K562 (cell line): ENCODE results near the gene TIFAB. TPM values are rescaled to one million over a fixed set of nuclear protein-coding genes. Genes with fewer than 3 reads are reported as not detected.

Experiments
- BDP1 ChIP-seq: IDR thresholded peaks from 3 replicates; pipeline ENCODE4 v1.6.1; 2011; ENCODE audit not compliant: insufficient read length, insufficient read depth
- DEAF1 ChIP-seq: fragments of 450-650 bp; formaldehyde crosslinking; IDR thresholded peaks from 2 replicates; pipeline ENCODE4 v1.4.0; 2020; ENCODE audit warnings: mild to moderate bottlenecking, moderate library complexity
- ESRRB ChIP-seq: fragments of 250-450 bp; sonication (Bioruptor Pico); IDR thresholded peaks from 2 replicates; pipeline ENCODE4 v1.5.0; 2020; ENCODE audit warnings: mild to moderate bottlenecking, moderate library complexity, borderline replicate concordance
- GMEB1 ChIP-seq: fragments of 250-450 bp; sonication (Bioruptor Pico); IDR thresholded peaks from 2 replicates; pipeline ENCODE4 v1.4.0; 2020; ENCODE audit warnings: mild to moderate bottlenecking
- JUND ChIP-seq, 2 experiments: IDR thresholded peaks; 2 replicates in 1 of 2; 3 replicates in 1 of 2; pipeline ENCODE4 v1.6.1; 2011; ENCODE audit warnings: borderline replicate concordance in 2 of 2, low read depth in 2 of 2, low read length in 2 of 2, improper control_type of control experiment in 1 of 2, missing biosample characterization in 1 of 2, missing genetic modification characterization in 1 of 2, missing genetic modification reagents in 1 of 2
- MYNN ChIP-seq, 2 experiments: sonication (generic); formaldehyde crosslinking in 1 of 2; IDR thresholded peaks; 2 replicates each; pipeline versions ENCODE4 v1.5.0 to v1.6.1; 2016 to 2020; ENCODE audit warnings: antibody characterized with exemption in 1 of 2, missing genetic modification reagents in 1 of 2
- PTTG1 ChIP-seq: fragments of 450-650 bp; IDR thresholded peaks from 2 replicates; pipeline ENCODE4 v1.6.1; 2016; ENCODE audit warnings: low read depth, mild to moderate bottlenecking, missing genetic modification characterization, missing compliant biosample characterization
- RB1 ChIP-seq: fragments of 450-650 bp; IDR thresholded peaks from 2 replicates; pipeline ENCODE4 v1.6.1; 2017; ENCODE audit warnings: low read depth, mild to moderate bottlenecking
- SFPQ ChIP-seq: fragments of 200-400 bp; formaldehyde crosslinking; IDR thresholded peaks from 2 replicates; pipeline ENCODE4 v1.6.1; 2017; ENCODE audit warnings: mild to moderate bottlenecking, low read depth, low read length, moderate library complexity
- WHSC1 ChIP-seq: IDR thresholded peaks from one replicate; pipeline ENCODE4 v1.6.1; 2012; ENCODE audit warnings: low read length, control low read depth, inconsistent platforms
- ZNF384 ChIP-seq: IDR thresholded peaks from 2 replicates; pipeline ENCODE4 v1.6.1; 2012; ENCODE audit warnings: low read depth, low read length, improper control_type of control experiment
- polyA plus RNA-seq, 8 experiments: library from polyadenylated mRNA; depleted of rRNA in 4 of 8; stranded (reverse) in 5 of 8; unstranded in 3 of 8; fragments of >200 nt; fragmentation: Nextera tagmentation in 2 of 8; fragmentation: Illumina TruSeq in 1 of 8; extraction: Ambion mirVana in 2 of 8; extraction: Trizol in 1 of 8; gene quantifications; 2 replicates each; pipeline versions ENCODE4 v1.2.1 to v1.2.3, GENCODE V29; 2011 to 2014; ENCODE audit warnings: inconsistent platforms in 1 of 8, missing spikeins in 1 of 8
- total RNA-seq, 7 experiments: library from RNA; depleted of rRNA in 6 of 7; stranded (reverse); fragments of >200 nt in 6 of 7; fragmentation: Illumina TruSeq in 2 of 7; extraction: Trizol in 2 of 7; gene quantifications; 2 replicates each; pipeline versions ENCODE4 v1.2.1 to v1.2.3, GENCODE V29; 2011 to 2021; ENCODE audit warnings: low replicate concordance in 1 of 7
- TF ChIP-seq, protein P1 (sequence below): fragments of 250-450 bp; sonication (Bioruptor Pico); IDR thresholded peaks from 2 replicates; pipeline ENCODE4 v1.8.0; 2022; ENCODE audit warnings: inconsistent platforms
- TF ChIP-seq, protein P2 (sequence below): sonication (generic); formaldehyde crosslinking; IDR thresholded peaks from 2 replicates; pipeline ENCODE4 v1.8.0; 2022; ENCODE audit warnings: missing genetic modification reagents, mild to moderate bottlenecking, moderate library complexity, borderline replicate concordance
- TF ChIP-seq, protein P3 (sequence below): fragments of 250-450 bp; sonication (Bioruptor Pico); IDR thresholded peaks from 2 replicates; pipeline ENCODE4 v1.5.1; 2021; ENCODE audit warnings: mild to moderate bottlenecking

TIFAB gene
- total and polyA plus RNA-seq, 9 of the 15 experiments (the other 6 are each of a cell fraction or from before 2014, with no cell fraction given), result not detected

GRCh38 chr5:135466178-135467050 is 14.3 kb upstream of the TIFAB start (continued):
- TF ChIP-seq WHSC1, result no peak
- peak; percentile 20; the same call in 1 of the 2 replicates for TF ChIP-seq JUND (IDR thresholded peaks at IDR 0.05; ENCODE audit: borderline replicate concordance, low read depth, low read length)
- TF ChIP-seq JUND (tag; IDR thresholded peaks at IDR 0.05; ENCODE audit: borderline replicate concordance, low read depth, low read length), result no peak; the same call in 2 of the 3 replicates
- TF ChIP-seq, protein P1, sequence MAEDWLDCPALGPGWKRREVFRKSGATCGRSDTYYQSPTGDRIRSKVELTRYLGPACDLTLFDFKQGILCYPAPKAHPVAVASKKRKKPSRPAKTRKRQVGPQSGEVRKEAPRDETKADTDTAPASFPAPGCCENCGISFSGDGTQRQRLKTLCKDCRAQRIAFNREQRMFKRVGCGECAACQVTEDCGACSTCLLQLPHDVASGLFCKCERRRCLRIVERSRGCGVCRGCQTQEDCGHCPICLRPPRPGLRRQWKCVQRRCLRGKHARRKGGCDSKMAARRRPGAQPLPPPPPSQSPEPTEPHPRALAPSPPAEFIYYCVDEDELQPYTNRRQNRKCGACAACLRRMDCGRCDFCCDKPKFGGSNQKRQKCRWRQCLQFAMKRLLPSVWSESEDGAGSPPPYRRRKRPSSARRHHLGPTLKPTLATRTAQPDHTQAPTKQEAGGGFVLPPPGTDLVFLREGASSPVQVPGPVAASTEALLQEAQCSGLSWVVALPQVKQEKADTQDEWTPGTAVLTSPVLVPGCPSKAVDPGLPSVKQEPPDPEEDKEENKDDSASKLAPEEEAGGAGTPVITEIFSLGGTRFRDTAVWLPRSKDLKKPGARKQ (CRISPR knock-in tag), result peak; percentile 99
- peak; percentile 70 for TF ChIP-seq RB1
- TF ChIP-seq, protein P2, sequence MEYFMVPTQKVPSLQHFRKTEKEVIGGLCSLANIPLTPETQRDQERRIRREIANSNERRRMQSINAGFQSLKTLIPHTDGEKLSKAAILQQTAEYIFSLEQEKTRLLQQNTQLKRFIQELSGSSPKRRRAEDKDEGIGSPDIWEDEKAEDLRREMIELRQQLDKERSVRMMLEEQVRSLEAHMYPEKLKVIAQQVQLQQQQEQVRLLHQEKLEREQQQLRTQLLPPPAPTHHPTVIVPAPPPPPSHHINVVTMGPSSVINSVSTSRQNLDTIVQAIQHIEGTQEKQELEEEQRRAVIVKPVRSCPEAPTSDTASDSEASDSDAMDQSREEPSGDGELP (CRISPR knock-in tag), result 0 out of 2 replicates have a peak, but pooled peaks have one; percentile 21
- no peak for TF ChIP-seq BDP1
- TF ChIP-seq MYNN (IDR thresholded peaks at IDR 0.05), result peak; percentile 79; the same call in 1 of the 2 replicates
- TF ChIP-seq MYNN (CRISPR knock-in tag; IDR thresholded peaks at IDR 0.05), result no peak
- TF ChIP-seq ZNF384, result no peak
- TF ChIP-seq, protein P3, sequence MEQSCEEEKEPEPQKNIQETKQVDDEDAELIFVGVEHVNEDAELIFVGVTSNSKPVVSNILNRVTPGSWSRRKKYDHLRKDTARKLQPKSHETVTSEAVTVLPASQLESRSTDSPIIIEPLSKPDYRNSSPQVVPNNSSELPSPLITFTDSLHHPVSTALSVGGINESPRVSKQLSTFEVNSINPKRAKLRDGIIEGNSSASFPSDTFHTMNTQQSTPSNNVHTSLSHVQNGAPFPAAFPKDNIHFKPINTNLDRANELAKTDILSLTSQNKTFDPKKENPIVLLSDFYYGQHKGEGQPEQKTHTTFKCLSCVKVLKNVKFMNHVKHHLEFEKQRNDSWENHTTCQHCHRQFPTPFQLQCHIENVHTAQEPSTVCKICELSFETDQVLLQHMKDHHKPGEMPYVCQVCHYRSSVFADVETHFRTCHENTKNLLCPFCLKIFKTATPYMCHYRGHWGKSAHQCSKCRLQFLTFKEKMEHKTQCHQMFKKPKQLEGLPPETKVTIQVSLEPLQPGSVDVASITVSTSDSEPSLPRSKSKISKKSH, result no peak
- no peak for TF ChIP-seq SFPQ
- TF ChIP-seq ESRRB (CRISPR knock-in tag), result no peak
- no peak for TF ChIP-seq GMEB1
- peak; percentile 95 for TF ChIP-seq DEAF1 (CRISPR knock-in tag)
- TF ChIP-seq PTTG1 (tag), result no peak
